Brain microvascular endothelial cell (primary cell): ENCODE results near the gene ZNF154.

ENCODE experiments used
- DNase-seq: peaks from one replicate; pipeline ENCODE4 v3.0.0-alpha.2; 2020
- H3K27ac ChIP-seq: fragments of 250-450 bp; sonication (Bioruptor Pico); 2 replicates; pipeline ENCODE4 v1.5.1; 2020; ENCODE audit warnings: mild to moderate bottlenecking, moderate library complexity
- H3K27me3 ChIP-seq: fragments of 250-450 bp; sonication (Bioruptor Pico); replicated peaks from 2 replicates; pipeline ENCODE4 v1.5.1; 2020; ENCODE audit warnings: mild to moderate bottlenecking
- H3K36me3 ChIP-seq: fragments of 250-450 bp; sonication (Bioruptor Pico); replicated peaks from 2 replicates; pipeline ENCODE4 v1.5.1; 2020; ENCODE audit warnings: mild to moderate bottlenecking
- H3K4me3 ChIP-seq: 2 replicates; pipeline ENCODE4 v1.5.1; 2011; ENCODE audit warnings: low read depth, mild to moderate bottlenecking, control low read depth, low read length, moderate library complexity
- in situ Hi-C: cut with HindIII; loops from 2 replicates; pipeline ENCODE4 v1.10.0; 2017; ENCODE audit warnings: low sequenced_read_pairs, low pct_ligation_motif_present
- TF ChIP-seq, protein P1 (sequence below): IDR thresholded peaks from 2 replicates; pipeline ENCODE4 v1.5.1; 2011; ENCODE audit warnings: low read depth, mild to moderate bottlenecking, moderate library complexity, low read length, control low read depth, inconsistent platforms; ENCODE audit errors: missing control alignments

Gene ZNF154

DNA sequence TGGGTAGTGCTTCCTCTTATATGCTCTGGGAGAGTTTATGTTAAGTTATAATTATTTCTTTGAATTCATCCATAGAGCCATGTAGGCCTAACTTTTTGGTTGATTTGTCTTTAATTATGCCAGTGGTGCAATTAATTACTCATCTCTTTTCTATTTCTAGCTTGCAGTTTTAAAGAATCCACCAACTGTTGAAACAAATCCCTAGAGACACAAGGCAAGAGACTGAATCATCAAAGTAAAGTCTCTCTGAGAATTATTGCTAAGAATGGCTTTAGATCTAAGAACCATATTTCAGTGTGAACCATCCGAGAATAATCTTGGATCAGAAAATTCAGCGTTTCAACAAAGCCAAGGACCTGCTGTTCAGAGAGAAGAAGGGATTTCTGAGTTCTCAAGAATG is 33.1 kb downstream of the ZNF154 start:
- no peak overlapping the region for H3K27ac ChIP-seq
- DNase-seq, result no peak
- TF ChIP-seq, protein P1, sequence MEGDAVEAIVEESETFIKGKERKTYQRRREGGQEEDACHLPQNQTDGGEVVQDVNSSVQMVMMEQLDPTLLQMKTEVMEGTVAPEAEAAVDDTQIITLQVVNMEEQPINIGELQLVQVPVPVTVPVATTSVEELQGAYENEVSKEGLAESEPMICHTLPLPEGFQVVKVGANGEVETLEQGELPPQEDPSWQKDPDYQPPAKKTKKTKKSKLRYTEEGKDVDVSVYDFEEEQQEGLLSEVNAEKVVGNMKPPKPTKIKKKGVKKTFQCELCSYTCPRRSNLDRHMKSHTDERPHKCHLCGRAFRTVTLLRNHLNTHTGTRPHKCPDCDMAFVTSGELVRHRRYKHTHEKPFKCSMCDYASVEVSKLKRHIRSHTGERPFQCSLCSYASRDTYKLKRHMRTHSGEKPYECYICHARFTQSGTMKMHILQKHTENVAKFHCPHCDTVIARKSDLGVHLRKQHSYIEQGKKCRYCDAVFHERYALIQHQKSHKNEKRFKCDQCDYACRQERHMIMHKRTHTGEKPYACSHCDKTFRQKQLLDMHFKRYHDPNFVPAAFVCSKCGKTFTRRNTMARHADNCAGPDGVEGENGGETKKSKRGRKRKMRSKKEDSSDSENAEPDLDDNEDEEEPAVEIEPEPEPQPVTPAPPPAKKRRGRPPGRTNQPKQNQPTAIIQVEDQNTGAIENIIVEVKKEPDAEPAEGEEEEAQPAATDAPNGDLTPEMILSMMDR, result no peak
- no peak overlapping the region for H3K4me3 ChIP-seq
- no peaks in the 10 kb centered on the region for H3K27me3 ChIP-seq
- H3K36me3 ChIP-seq, result no peaks in the 10 kb centered on the region
- in situ Hi-C loops, result no loop called here

GRCh38 chr19:57672466-57672865 is 36.5 kb downstream of the ZNF154 start:
- no peak overlapping the region for H3K4me3 ChIP-seq
- in situ Hi-C loops, result no loop called here
- no peaks in the 10 kb centered on the region for H3K36me3 ChIP-seq
- no peak overlapping the region for H3K27ac ChIP-seq
- no peak for DNase-seq
- H3K27me3 ChIP-seq, result no peaks in the 10 kb centered on the region
- TF ChIP-seq, protein P1, result no peak

DNA sequence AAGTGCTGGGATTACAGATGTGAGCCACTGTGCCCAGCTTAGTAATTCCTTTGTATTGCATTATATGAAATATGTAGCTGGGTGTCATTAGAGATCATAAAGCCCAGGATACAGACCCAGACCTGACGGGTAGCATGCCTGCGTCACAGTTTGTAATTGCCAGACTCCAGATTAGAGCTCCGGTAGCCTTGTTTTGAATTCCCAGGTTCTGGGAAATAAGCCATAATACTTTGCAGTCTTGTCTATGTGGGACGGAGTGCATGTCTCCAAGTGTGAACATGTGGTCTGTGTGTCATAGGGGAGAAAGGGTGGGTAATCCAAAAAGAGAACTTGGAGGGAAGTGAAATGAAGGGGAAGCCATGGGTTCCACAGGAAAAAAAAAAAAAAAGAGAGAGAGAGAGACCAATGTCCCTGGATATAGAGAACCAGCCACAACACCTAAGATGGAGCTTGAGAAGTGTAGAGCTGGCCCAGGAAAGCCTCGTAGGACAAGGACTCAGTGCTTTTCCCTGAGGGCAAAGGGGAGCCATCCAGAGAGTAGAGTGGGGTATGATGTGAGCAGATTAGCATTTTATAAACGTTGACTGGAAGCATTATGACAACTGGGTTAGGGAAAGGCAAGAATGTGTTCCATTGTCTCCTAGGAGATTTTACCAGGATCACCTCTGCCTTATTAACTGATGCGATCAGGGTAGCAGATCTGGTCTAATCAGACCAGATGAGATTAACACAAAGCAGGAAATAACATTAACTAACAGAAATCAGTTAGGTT is 37.7 kb downstream of the ZNF154 start:
- Histone ChIP-seq H3K27ac (no peak overlapping the region), H3K27me3 (no peaks in the 10 kb centered on the region), H3K4me3 (no peak overlapping the region), H3K36me3 (no peaks in the 10 kb centered on the region)
- TF ChIP-seq, protein P1, result no peak
- in situ Hi-C loops, result no loop called here
- no peak for DNase-seq

DNA sequence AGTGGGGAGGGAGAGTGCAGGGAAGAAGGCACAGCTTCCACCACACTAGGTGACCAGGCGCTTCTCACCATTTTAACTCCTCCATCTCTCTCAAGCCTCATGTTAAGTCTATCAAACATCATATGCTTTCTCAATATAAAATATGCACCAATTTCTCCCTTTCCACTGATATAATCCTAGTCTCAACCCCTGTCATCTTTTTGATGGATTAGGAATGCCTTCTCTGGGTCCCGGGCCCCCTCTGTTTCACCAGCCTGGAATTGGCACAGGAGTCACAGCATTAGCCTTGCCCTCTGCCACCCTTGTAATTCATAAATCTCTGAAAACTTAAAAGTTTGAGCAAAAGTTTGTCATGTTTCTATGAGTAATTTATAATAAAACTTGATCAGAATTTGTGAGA is 40.4 kb downstream of the ZNF154 start, which contains the start of gene ZSCAN4:
Gene ZSCAN4 (plus strand): TSS at position 301 of the 400 bp plus-strand sequence. CDS start 7,211 bp downstream, outside the sequence.
- in situ Hi-C loops, result no loop called here
- TF ChIP-seq, protein P1, result no peak
- no peak within 1 kb of the TSS for H3K27ac ChIP-seq
- no peaks in the 10 kb centered on the region for H3K36me3 ChIP-seq
- no peak within 1 kb of the TSS for H3K4me3 ChIP-seq
- DNase-seq, result no peak
- no peaks in the 10 kb centered on the region for H3K27me3 ChIP-seq

GRCh38 chr19:57667228-57667627 is 41.8 kb downstream of the ZNF154 start:
- in situ Hi-C loops, result no loop called here
- Histone ChIP-seq H3K27me3 (no peaks in the 10 kb centered on the region), H3K27ac (no peak overlapping the region), H3K4me3 (no peak overlapping the region), H3K36me3 (no peaks in the 10 kb centered on the region)
- TF ChIP-seq, protein P1, result no peak
- DNase-seq, result no peak
